ENCODE measurements around the gene KRTAP10-11.

DNA sequence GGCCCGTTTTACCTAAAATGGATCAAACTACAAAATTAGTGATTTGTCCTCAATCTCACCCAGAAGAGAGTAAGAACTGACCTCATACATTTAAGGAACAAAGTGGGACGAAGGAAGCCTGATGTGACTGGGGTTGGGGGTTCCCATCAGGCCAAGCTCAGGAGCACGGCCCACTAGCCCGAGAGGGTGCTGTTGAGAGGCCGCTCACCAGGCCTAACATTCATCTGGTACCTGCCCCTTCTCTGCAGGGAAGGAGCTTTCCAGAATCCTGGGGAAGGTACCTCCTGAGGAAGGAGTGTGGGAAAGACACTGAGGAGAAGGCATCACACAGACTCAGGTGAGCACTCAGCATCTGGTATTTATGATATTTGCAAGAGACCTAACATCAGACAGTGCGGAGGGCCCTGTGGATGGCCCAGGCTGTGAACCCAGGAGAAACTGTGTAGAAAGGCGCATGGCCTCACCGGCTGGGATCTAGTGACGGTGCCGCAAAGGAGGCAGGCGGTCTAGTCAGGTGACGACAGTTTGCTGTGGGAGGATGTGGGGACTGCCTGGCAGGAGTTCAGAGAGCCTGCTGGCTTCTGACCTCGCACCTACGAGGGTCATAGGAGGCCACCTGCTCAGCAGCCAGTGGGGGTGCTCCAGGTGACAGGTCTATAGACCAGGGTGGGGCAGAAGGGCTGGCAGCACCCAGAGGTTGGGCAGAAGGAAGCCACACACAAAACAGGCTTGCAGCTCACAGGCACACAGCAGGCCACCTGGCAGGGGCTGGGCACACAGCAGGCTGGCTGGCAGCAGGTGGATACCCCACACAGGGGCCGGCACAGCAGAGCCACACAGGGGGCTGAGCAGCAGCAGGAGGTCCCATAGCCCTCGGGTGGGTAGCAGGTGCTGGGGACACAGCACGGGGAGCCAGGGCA lies 7.7 kb downstream of the KRTAP10-11 start:
- TF ChIP-seq PRDM15 (CRISPR knock-in tag; IDR thresholded peaks at IDR 0.05) (no peak), CREM (CRISPR knock-in tag; IDR thresholded peaks at IDR 0.05) (no peak), TEAD4 (CRISPR knock-in tag; IDR thresholded peaks at IDR 0.05) (no peak), USF2 (CRISPR knock-in tag; IDR thresholded peaks at IDR 0.05) (no peak), NR1H2 (CRISPR knock-in tag; IDR thresholded peaks at IDR 0.05) (no peak)
- TF ChIP-seq, protein P1, sequence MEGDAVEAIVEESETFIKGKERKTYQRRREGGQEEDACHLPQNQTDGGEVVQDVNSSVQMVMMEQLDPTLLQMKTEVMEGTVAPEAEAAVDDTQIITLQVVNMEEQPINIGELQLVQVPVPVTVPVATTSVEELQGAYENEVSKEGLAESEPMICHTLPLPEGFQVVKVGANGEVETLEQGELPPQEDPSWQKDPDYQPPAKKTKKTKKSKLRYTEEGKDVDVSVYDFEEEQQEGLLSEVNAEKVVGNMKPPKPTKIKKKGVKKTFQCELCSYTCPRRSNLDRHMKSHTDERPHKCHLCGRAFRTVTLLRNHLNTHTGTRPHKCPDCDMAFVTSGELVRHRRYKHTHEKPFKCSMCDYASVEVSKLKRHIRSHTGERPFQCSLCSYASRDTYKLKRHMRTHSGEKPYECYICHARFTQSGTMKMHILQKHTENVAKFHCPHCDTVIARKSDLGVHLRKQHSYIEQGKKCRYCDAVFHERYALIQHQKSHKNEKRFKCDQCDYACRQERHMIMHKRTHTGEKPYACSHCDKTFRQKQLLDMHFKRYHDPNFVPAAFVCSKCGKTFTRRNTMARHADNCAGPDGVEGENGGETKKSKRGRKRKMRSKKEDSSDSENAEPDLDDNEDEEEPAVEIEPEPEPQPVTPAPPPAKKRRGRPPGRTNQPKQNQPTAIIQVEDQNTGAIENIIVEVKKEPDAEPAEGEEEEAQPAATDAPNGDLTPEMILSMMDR (IDR thresholded peaks at IDR 0.05): no peak
